ENCODE data around the gene NPLOC4.

GRCh38 chr17:81508639-81509206, 128.2 kb downstream of the NPLOC4 start:
- TF ChIP-seq CTCF (IDR thresholded peaks at IDR 0.05; ENCODE audit: borderline replicate concordance, extremely low read depth, low read length, poor library complexity, severe bottlenecking) (no peak), EZH2 (IDR thresholded peaks at IDR 0.05; ENCODE audit: borderline replicate concordance, low read depth, low read length, severe bottlenecking) (no peak)

All from DND-41 (cell line).